Progenitor cell of endocrine pancreas (in vitro differentiated cells): ENCODE results near the gene APELA. TPM values are rescaled to one million over a fixed set of nuclear protein-coding genes. Genes with fewer than 3 reads are reported as not detected.

ENCODE experiments used
- DNase-seq: peaks from one replicate; pipeline ENCODE4 v3.0.0; 2021; ENCODE audit warnings: low spot score; ENCODE audit not compliant: unreplicated experiment
- H3K27ac Mint-ChIP-seq: 2 replicates; pipeline ENCODE4 v1.8.0; 2021; ENCODE audit warnings: mild to moderate bottlenecking, moderate library complexity, mixed read lengths
- H3K27me3 Mint-ChIP-seq: 2 replicates; pipeline ENCODE4 v1.8.0; 2021; ENCODE audit warnings: mixed read lengths
- H3K36me3 Mint-ChIP-seq: 2 replicates; pipeline ENCODE4 v1.8.0; 2022; ENCODE audit warnings: mixed read lengths; ENCODE audit not compliant: insufficient read depth
- H3K4me1 Mint-ChIP-seq: 2 replicates; pipeline ENCODE4 v1.8.0; 2021; ENCODE audit warnings: low read depth, mixed read lengths
- H3K4me3 Mint-ChIP-seq: 2 replicates; pipeline ENCODE4 v1.8.0; 2021; ENCODE audit warnings: low read depth, mild to moderate bottlenecking, moderate library complexity, mixed read lengths
- H3K9me3 Mint-ChIP-seq: 2 replicates; pipeline ENCODE4 v1.8.0; 2021; ENCODE audit warnings: low read depth, mixed read lengths
- total RNA-seq: library from RNA; stranded (reverse); gene quantifications from 2 replicates; pipeline ENCODE4 v1.2.1, GENCODE V29; 2021
- TF ChIP-seq, protein P1 (sequence below): fragments of 200-600 bp; sonication (generic); IDR thresholded peaks from one replicate; pipeline ENCODE4 v1.5.0; 2021; ENCODE audit warnings: antibody characterized with exemption, mild to moderate bottlenecking; ENCODE audit not compliant: unreplicated experiment

Gene APELA
- total RNA-seq, 1 donor from 2014 or later = 4.8 TPM

DNA sequence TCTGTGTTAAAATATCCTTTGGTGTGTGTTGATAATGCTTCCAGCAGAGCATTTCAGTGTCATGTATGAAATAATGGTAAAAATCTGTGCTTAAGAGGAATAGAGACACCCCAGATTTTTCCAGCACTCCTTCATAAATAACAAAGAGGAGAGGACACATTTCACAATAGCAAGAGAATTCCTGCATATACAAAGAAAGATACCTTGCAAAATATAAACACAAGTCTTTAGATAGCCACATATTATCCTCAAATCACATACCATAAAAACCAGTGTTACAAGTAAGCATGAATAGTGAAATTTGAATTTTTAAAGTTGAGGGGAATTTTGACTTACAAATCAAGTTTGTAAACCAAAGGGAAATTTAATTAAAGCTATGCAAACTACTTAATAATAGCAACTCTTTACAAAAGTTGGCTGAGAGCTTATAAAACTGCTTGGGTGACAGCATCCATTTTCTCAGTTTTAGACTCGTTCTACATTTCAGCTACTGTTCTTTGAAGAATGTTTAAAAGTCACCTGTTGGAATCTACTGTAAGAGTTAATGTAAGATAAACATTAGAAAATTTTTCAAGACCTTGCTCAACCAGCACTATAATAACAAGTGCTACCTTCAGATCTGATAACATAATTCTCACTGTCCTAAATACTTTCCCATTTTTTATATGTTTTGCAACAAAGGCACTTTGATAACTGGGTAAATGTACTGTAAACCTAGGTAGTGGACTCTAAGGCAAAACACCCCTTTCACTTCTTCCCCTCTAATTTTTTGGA, 3.7 kb downstream of the APELA start:
- peaks cover 5% of the 10 kb centered on the region for H3K9me3 Mint-ChIP-seq
- DNase-seq = no peak
- TF ChIP-seq, protein P1, sequence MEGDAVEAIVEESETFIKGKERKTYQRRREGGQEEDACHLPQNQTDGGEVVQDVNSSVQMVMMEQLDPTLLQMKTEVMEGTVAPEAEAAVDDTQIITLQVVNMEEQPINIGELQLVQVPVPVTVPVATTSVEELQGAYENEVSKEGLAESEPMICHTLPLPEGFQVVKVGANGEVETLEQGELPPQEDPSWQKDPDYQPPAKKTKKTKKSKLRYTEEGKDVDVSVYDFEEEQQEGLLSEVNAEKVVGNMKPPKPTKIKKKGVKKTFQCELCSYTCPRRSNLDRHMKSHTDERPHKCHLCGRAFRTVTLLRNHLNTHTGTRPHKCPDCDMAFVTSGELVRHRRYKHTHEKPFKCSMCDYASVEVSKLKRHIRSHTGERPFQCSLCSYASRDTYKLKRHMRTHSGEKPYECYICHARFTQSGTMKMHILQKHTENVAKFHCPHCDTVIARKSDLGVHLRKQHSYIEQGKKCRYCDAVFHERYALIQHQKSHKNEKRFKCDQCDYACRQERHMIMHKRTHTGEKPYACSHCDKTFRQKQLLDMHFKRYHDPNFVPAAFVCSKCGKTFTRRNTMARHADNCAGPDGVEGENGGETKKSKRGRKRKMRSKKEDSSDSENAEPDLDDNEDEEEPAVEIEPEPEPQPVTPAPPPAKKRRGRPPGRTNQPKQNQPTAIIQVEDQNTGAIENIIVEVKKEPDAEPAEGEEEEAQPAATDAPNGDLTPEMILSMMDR = no peak
- peak overlapping the region; percentile 43 for H3K27ac Mint-ChIP-seq
- H3K36me3 Mint-ChIP-seq = peaks cover 3% of the 10 kb centered on the region
- no peaks in the 10 kb centered on the region for H3K27me3 Mint-ChIP-seq
- no peak overlapping the region for H3K4me3 Mint-ChIP-seq
- peaks cover 41% of the 10 kb centered on the region for H3K4me1 Mint-ChIP-seq

DNA sequence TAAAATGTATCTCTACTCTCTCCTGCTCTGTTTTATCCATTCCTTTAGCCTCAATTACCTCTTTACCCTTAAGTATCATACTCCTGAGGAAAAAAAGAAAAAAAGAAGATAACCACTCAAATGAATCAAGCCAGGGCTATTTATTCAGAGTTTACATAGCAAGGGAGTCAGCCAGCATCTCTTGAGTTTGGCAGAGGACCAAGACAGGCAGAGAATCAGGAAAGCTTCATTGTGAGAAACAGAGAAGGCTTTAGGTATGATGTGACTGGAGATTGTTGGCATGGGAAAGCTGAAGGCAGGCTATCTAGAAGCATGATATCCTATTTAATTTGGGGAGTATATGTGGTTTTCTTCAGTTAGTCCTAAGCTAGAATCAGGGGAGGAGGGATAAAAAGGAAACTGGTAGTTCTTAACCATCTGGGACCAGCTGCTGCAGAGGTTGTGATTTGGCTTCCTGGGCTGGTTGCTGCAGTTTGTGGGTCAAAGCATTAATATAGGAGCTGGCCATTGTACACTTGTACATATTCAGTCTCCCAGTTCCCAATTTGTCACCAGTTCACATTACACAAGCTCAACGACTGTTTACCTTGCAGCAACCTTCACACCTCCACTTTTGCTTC, 11.2 kb downstream of the APELA start:
- DNase-seq = no peak
- TF ChIP-seq, protein P1 = no peak
- no peak overlapping the region for H3K4me3 Mint-ChIP-seq
- H3K27ac Mint-ChIP-seq = no peak overlapping the region
- H3K4me1 Mint-ChIP-seq = peaks cover 6% of the 10 kb centered on the region
- no peaks in the 10 kb centered on the region for H3K27me3 Mint-ChIP-seq
- peaks cover under 1% of the 10 kb centered on the region for H3K9me3 Mint-ChIP-seq
- peaks cover 1% of the 10 kb centered on the region for H3K36me3 Mint-ChIP-seq

DNA sequence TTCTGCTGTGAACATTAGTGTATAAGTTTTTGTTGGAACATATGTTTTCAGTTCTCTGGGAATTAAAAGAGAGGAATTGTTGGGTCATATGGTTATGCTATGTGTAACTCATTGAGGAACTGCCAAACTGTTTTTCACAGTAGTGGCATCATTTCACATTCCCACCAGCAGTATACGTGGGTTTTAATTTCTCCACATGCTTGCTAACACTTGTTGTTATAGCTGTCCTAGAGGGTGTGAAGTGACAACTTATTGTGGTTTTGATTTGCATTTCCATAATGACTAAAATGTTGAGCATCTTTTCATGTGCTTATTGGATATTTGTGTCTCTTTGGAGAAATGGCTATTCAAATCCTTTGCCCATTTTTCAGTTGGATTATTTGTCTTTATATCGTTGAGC, 13.7 kb downstream of the APELA start:
- Mint-ChIP-seq H3K4me3 (no peak overlapping the region), H3K9me3 (no peaks in the 10 kb centered on the region), H3K4me1 (peaks cover 6% of the 10 kb centered on the region), H3K27ac (no peak overlapping the region), H3K27me3 (no peaks in the 10 kb centered on the region), H3K36me3 (no peaks in the 10 kb centered on the region)
- DNase-seq = no peak
- TF ChIP-seq, protein P1 = no peak

DNA sequence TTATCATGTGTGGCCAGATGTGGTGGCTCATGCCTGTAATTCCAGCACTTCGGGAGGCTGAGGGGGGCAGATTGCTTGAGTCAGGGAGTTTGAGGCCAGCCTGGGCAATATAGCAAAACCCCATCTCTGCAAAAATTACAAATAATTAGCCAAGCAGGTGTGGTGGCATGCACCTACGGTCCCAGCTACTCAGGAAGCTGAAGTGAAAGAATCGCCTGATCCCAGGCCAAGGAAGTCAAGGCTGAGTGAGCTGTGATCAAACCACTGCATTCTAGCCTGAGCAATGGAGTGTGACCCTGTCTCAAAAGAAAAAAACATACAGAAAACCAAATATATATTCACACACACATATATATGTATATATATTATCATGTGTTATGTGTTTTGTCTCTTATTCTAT, 15.0 kb downstream of the APELA start:
- Mint-ChIP-seq H3K27me3 (no peaks in the 10 kb centered on the region), H3K4me1 (peaks cover 6% of the 10 kb centered on the region)

DNA sequence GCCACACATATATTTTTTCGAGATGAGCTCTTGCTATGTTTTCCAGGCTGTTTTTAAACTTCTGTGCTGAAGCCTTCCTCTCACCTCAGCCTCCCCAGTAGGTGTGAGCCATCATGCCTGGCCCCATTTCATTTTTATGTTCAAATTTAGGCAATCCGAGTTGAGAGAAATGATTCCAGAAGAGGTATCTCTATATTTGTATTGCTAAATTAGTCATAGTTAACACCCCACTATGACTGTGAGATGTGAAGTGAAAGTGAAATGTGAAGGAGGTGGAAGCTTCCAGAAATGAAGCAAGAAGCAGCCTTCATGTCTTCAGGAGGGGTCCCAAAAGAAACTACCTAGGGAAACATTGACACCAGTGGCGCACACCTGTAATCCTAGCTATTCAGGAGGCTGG, 17.7 kb downstream of the APELA start:
- peaks cover 4% of the 10 kb centered on the region for H3K4me1 Mint-ChIP-seq
- no peak for DNase-seq
- no peaks in the 10 kb centered on the region for H3K9me3 Mint-ChIP-seq
- no peak overlapping the region for H3K4me3 Mint-ChIP-seq
- H3K27ac Mint-ChIP-seq = no peak overlapping the region
- H3K27me3 Mint-ChIP-seq = no peaks in the 10 kb centered on the region
- no peaks in the 10 kb centered on the region for H3K36me3 Mint-ChIP-seq
- TF ChIP-seq, protein P1 = no peak

More for the DNA sequence above, 15.0 kb downstream of the APELA start:
- no peak overlapping the region for H3K4me3 Mint-ChIP-seq
- no peaks in the 10 kb centered on the region for H3K36me3 Mint-ChIP-seq
- no peaks in the 10 kb centered on the region for H3K9me3 Mint-ChIP-seq
- TF ChIP-seq, protein P1 = no peak
- DNase-seq = no peak
- peak overlapping the region; percentile 16 for H3K27ac Mint-ChIP-seq
